GM23338 (cell line): ENCODE results near the gene CSF2. TPM values are rescaled to one million over a fixed set of nuclear protein-coding genes. Genes with fewer than 3 reads are reported as not detected.

Experiments
- ATAC-seq: fragments of 200-7000 bp; cut with Tn5 transposase; 3 replicates; pipeline ENCODE4 v1.9.1; 2020
- DNase-seq: peaks from one replicate; pipeline ENCODE4 v3.0.0-alpha.2; 2015; ENCODE audit warnings: low spot score
- H2AFZ ChIP-seq: fragments of 200-600 bp; sonication (generic); 2 replicates; pipeline ENCODE4 v1.8.0; 2016; ENCODE audit warnings: antibody characterized with exemption, mild to moderate bottlenecking, moderate library complexity
- H3F3A ChIP-seq: fragments of 200-600 bp; sonication (generic); replicated peaks from 2 replicates; pipeline ENCODE4 v1.8.0; 2017; ENCODE audit warnings: antibody characterized with exemption, mixed run types, low read depth
- H3K27ac ChIP-seq: fragments of 200-600 bp; sonication (generic); 2 replicates; pipeline ENCODE4 v1.6.1; 2016; ENCODE audit warnings: low read depth
- H3K27me3 ChIP-seq: fragments of 200-600 bp; sonication (generic); 2 replicates; pipeline ENCODE4 v1.8.0; 2016; ENCODE audit warnings: mild to moderate bottlenecking, mixed run types, moderate library complexity; ENCODE audit not compliant: insufficient read depth
- H3K36me3 ChIP-seq: fragments of 200-600 bp; sonication (generic); 2 replicates; pipeline ENCODE4 v1.8.0; 2016; ENCODE audit warnings: mild to moderate bottlenecking; ENCODE audit not compliant: insufficient read depth
- H3K4me1 ChIP-seq: fragments of 200-600 bp; sonication (generic); 2 replicates; pipeline ENCODE4 v1.8.0; 2016; ENCODE audit warnings: mild to moderate bottlenecking, moderate library complexity; ENCODE audit not compliant: insufficient read depth
- H3K4me2 ChIP-seq: fragments of 200-600 bp; sonication (generic); 2 replicates; pipeline ENCODE4 v1.7.1; 2017; ENCODE audit warnings: mixed run types
- H3K4me3 ChIP-seq: fragments of 200-600 bp; sonication (generic); 2 replicates; pipeline ENCODE4 v1.6.1; 2016; ENCODE audit warnings: mixed run types
- H3K79me2 ChIP-seq: fragments of 200-600 bp; sonication (generic); replicated peaks from 2 replicates; pipeline ENCODE4 v1.8.0; 2017; ENCODE audit warnings: mild to moderate bottlenecking; ENCODE audit not compliant: insufficient read depth
- H3K9me2 ChIP-seq: fragments of 200-600 bp; sonication (generic); 2 replicates; pipeline ENCODE4 v1.8.0; 2017; ENCODE audit not compliant: insufficient read depth
- H4K20me1 ChIP-seq: fragments of 200-600 bp; sonication (generic); replicated peaks from 2 replicates; pipeline ENCODE4 v1.8.0; 2017; ENCODE audit warnings: mild to moderate bottlenecking; ENCODE audit not compliant: insufficient read depth
- H3K27ac Mint-ChIP-seq: 2 replicates; pipeline ENCODE4 v1.8.0; 2020; ENCODE audit warnings: inconsistent platforms, mild to moderate bottlenecking, moderate library complexity, mixed read lengths
- H3K27me3 Mint-ChIP-seq: 3 replicates; pipeline ENCODE4 v1.8.0; 2022; ENCODE audit warnings: low read depth, mild to moderate bottlenecking, moderate library complexity, mixed read lengths, inconsistent platforms; ENCODE audit not compliant: insufficient read depth, poor library complexity
- H3K36me3 Mint-ChIP-seq: 3 replicates; pipeline ENCODE4 v1.8.0; 2021; ENCODE audit warnings: low read depth, mild to moderate bottlenecking, inconsistent platforms, moderate library complexity, mixed read lengths
- H3K4me1 Mint-ChIP-seq: 3 replicates; pipeline ENCODE4 v1.8.0; 2020; ENCODE audit warnings: mild to moderate bottlenecking, inconsistent platforms, mixed read lengths
- H3K4me3 Mint-ChIP-seq: 3 replicates; pipeline ENCODE4 v1.8.0; 2021; ENCODE audit warnings: moderate library complexity, mild to moderate bottlenecking, inconsistent platforms, mixed read lengths
- H3K9me3 Mint-ChIP-seq: 3 replicates; pipeline ENCODE4 v1.8.0; 2020; ENCODE audit warnings: moderate library complexity, mild to moderate bottlenecking, inconsistent platforms, mixed read lengths
- ETS1 ChIP-seq: IDR thresholded peaks from 2 replicates; pipeline ENCODE4 v1.6.1; 2016; ENCODE audit warnings: antibody characterized with exemption
- EZH2 ChIP-seq: fragments of 200-600 bp; sonication (generic); IDR thresholded peaks from one replicate; pipeline ENCODE4 v1.8.0; 2017; ENCODE audit warnings: antibody characterized with exemption, mild to moderate bottlenecking, low read depth; ENCODE audit not compliant: unreplicated experiment
- JUNB ChIP-seq: IDR thresholded peaks from one replicate; pipeline ENCODE4 v1.6.1; 2016; ENCODE audit warnings: antibody characterized with exemption; ENCODE audit not compliant: unreplicated experiment
- POLR2AphosphoS5 ChIP-seq: IDR thresholded peaks from 2 replicates; pipeline ENCODE4 v1.6.1; 2016; ENCODE audit warnings: antibody characterized with exemption, low read depth
- REST ChIP-seq: IDR thresholded peaks from one replicate; pipeline ENCODE4 v1.6.1; 2018; ENCODE audit warnings: antibody characterized with exemption; ENCODE audit not compliant: unreplicated experiment
- STAT1 ChIP-seq: IDR thresholded peaks from one replicate; pipeline ENCODE4 v1.6.1; 2016; ENCODE audit warnings: antibody characterized with exemption; ENCODE audit not compliant: unreplicated experiment
- ZNF114 ChIP-seq: fragments of 250-450 bp; sonication (Bioruptor Pico); IDR thresholded peaks from 2 replicates; pipeline ENCODE4 v1.5.0; 2020; ENCODE audit warnings: mild to moderate bottlenecking, moderate library complexity
- polyA plus RNA-seq: library from polyadenylated mRNA; unstranded; fragments of >200 nt; fragmentation: Nextera tagmentation; extraction: Ambion mirVana; gene quantifications from 2 replicates; pipeline ENCODE4 v1.2.1, GENCODE V29; 2016
- total RNA-seq: library from RNA; depleted of rRNA; stranded (reverse); fragments of >200 nt; shearing (Covaris generic); gene quantifications from 2 replicates; pipeline ENCODE4 v1.2.3, GENCODE V29; 2014
- TF ChIP-seq, protein P1 (sequence below), 2 experiments: fragments of 200-600 bp in 1 of 2; sonication (generic) in 1 of 2; conservative IDR thresholded peaks; 2 replicates each; pipeline versions ENCODE4 v1.5.1 to v1.6.1; 2016 to 2017; ENCODE audit warnings: antibody characterized with exemption in 2 of 2, low read depth in 2 of 2, mild to moderate bottlenecking in 2 of 2, moderate library complexity in 1 of 2
- TF ChIP-seq, protein P2 (sequence below): fragments of 250-450 bp; sonication (Bioruptor Pico); IDR thresholded peaks from 2 replicates; pipeline ENCODE4 v1.5.0; 2020; ENCODE audit warnings: mild to moderate bottlenecking, moderate library complexity

CSF2 gene
- total and polyA plus RNA-seq, 2 experiments from 2014 or later = not detected

DNA sequence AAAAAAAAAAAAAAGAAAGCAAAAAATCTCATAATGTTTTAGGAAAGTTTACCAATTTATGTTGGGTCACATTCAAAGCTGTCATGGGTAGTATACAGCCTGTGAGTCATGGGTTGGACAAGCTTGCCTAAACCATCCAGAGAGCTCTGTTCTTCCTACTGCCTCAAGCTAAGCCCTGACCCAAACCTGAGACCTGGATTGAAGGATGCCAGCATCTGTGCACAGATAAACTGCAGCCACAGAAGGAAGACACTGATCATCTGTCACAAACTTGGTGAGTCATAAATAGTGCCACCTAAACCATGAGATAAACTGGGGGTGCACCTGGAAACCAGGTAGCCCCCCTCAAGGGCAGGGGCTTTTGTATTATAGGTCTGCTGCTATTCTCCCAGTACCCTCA is 31.0 kb downstream of the CSF2 start:
- no peak for DNase-seq
- Histone ChIP-seq H3K4me2 (no peak overlapping the region), H3K27ac (no peak overlapping the region), H3K9me2 (no peaks in the 10 kb centered on the region), H3K36me3 (no peaks in the 10 kb centered on the region), H4K20me1 (no peaks in the 10 kb centered on the region), H3K79me2 (no peaks in the 10 kb centered on the region), H3K27me3 (no peaks in the 10 kb centered on the region), H2AFZ (no peak overlapping the region), H3F3A (no peaks in the 10 kb centered on the region), H3K4me1 (no peaks in the 10 kb centered on the region), H3K4me3 (no peak overlapping the region)
- Mint-ChIP-seq H3K4me1 (no peaks in the 10 kb centered on the region), H3K36me3 (no peaks in the 10 kb centered on the region), H3K9me3 (no peaks in the 10 kb centered on the region), H3K27me3 (no peaks in the 10 kb centered on the region), H3K4me3 (no peak overlapping the region), H3K27ac (no peak overlapping the region)
- ATAC-seq = no peak
- TF ChIP-seq, protein P1, sequence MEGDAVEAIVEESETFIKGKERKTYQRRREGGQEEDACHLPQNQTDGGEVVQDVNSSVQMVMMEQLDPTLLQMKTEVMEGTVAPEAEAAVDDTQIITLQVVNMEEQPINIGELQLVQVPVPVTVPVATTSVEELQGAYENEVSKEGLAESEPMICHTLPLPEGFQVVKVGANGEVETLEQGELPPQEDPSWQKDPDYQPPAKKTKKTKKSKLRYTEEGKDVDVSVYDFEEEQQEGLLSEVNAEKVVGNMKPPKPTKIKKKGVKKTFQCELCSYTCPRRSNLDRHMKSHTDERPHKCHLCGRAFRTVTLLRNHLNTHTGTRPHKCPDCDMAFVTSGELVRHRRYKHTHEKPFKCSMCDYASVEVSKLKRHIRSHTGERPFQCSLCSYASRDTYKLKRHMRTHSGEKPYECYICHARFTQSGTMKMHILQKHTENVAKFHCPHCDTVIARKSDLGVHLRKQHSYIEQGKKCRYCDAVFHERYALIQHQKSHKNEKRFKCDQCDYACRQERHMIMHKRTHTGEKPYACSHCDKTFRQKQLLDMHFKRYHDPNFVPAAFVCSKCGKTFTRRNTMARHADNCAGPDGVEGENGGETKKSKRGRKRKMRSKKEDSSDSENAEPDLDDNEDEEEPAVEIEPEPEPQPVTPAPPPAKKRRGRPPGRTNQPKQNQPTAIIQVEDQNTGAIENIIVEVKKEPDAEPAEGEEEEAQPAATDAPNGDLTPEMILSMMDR (conservative IDR thresholded peaks at IDR 0.05; ENCODE audit: low read depth in 2 of 2) = no peak
- TF ChIP-seq STAT1 (no peak), REST (no peak), POLR2AphosphoS5 (no peak), ETS1 (no peak), JUNB (no peak), EZH2 (no peak), ZNF114 (no peak)
- TF ChIP-seq, protein P2, sequence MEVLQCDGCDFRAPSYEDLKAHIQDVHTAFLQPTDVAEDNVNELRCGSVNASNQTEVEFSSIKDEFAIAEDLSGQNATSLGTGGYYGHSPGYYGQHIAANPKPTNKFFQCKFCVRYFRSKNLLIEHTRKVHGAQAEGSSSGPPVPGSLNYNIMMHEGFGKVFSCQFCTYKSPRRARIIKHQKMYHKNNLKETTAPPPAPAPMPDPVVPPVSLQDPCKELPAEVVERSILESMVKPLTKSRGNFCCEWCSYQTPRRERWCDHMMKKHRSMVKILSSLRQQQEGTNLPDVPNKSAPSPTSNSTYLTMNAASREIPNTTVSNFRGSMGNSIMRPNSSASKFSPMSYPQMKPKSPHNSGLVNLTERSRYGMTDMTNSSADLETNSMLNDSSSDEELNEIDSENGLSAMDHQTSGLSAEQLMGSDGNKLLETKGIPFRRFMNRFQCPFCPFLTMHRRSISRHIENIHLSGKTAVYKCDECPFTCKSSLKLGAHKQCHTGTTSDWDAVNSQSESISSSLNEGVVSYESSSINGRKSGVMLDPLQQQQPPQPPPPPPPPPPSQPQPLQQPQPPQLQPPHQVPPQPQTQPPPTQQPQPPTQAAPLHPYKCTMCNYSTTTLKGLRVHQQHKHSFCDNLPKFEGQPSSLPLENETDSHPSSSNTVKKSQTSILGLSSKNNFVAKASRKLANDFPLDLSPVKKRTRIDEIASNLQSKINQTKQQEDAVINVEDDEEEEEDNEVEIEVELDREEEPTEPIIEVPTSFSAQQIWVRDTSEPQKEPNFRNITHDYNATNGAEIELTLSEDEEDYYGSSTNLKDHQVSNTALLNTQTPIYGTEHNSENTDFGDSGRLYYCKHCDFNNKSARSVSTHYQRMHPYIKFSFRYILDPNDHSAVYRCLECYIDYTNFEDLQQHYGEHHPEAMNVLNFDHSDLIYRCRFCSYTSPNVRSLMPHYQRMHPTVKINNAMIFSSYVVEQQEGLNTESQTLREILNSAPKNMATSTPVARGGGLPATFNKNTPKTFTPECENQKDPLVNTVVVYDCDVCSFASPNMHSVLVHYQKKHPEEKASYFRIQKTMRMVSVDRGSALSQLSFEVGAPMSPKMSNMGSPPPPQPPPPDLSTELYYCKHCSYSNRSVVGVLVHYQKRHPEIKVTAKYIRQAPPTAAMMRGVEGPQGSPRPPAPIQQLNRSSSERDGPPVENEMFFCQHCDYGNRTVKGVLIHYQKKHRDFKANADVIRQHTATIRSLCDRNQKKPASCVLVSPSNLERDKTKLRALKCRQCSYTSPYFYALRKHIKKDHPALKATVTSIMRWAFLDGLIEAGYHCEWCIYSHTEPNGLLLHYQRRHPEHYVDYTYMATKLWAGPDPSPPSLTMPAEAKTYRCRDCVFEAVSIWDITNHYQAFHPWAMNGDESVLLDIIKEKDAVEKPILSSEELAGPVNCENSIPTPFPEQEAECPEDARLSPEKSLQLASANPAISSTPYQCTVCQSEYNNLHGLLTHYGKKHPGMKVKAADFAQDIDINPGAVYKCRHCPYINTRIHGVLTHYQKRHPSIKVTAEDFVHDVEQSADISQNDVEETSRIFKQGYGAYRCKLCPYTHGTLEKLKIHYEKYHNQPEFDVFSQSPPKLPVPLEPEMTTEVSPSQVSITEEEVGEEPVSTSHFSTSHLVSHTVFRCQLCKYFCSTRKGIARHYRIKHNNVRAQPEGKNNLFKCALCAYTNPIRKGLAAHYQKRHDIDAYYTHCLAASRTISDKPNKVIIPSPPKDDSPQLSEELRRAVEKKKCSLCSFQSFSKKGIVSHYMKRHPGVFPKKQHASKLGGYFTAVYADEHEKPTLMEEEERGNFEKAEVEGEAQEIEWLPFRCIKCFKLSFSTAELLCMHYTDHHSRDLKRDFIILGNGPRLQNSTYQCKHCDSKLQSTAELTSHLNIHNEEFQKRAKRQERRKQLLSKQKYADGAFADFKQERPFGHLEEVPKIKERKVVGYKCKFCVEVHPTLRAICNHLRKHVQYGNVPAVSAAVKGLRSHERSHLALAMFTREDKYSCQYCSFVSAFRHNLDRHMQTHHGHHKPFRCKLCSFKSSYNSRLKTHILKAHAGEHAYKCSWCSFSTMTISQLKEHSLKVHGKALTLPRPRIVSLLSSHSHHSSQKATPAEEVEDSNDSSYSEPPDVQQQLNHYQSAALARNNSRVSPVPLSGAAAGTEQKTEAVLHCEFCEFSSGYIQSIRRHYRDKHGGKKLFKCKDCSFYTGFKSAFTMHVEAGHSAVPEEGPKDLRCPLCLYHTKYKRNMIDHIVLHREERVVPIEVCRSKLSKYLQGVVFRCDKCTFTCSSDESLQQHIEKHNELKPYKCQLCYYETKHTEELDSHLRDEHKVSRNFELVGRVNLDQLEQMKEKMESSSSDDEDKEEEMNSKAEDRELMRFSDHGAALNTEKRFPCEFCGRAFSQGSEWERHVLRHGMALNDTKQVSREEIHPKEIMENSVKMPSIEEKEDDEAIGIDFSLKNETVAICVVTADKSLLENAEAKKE (CRISPR knock-in tag) = no peak
